Stomach (tissue), 4 donors: Measurements from ENCODE around the gene PPP2R5D.
"Not testable (repeated sequence)": the region's sequence is repeated elsewhere in the genome, so short reads cannot be mapped to it uniquely, and the experiment has no call there.

Experiments used
- CTCF ChIP-seq, 7 experiments: fragments of 450-650 bp in 4 of 7; fragments of 200-600 bp in 3 of 7; sonication (generic) in 3 of 7; IDR thresholded peaks; one replicate each; pipeline ENCODE4 v1.5.1; 2016 to 2019; ENCODE audit warnings: antibody characterized with exemption in 7 of 7, control low read depth in 2 of 7, mild to moderate bottlenecking in 1 of 7
- EP300 ChIP-seq: sonication (generic); formaldehyde crosslinking; IDR thresholded peaks from one replicate; pipeline ENCODE4 v1.6.1; 2017; ENCODE audit warnings: antibody characterized with exemption
- POLR2A ChIP-seq, 4 donors: fragments of 450-650 bp; IDR thresholded peaks; one replicate each; pipeline ENCODE4 v1.6.1; 2016; ENCODE audit warnings: antibody characterized with exemption in 4 of 4, control low read depth in 2 of 4, mild to moderate bottlenecking in 1 of 4, moderate library complexity in 1 of 4
- POLR2AphosphoS5 ChIP-seq, 3 donors: sonication (generic); formaldehyde crosslinking; IDR thresholded peaks; one replicate each; pipeline ENCODE4 v1.6.1; 2016; ENCODE audit warnings: antibody characterized with exemption in 3 of 3

- not testable (repeated sequence) for TF ChIP-seq CTCF (IDR thresholded peaks at IDR 0.05); EP300; POLR2AphosphoS5 (IDR thresholded peaks at IDR 0.05); POLR2A (IDR thresholded peaks at IDR 0.05)
These were observed 43.0 kb upstream of the PPP2R5D start for GRCh38 chr6:42941356-42941755.
